ENCODE measurements around the gene RSRP1.

Gene RSRP1

DNA sequence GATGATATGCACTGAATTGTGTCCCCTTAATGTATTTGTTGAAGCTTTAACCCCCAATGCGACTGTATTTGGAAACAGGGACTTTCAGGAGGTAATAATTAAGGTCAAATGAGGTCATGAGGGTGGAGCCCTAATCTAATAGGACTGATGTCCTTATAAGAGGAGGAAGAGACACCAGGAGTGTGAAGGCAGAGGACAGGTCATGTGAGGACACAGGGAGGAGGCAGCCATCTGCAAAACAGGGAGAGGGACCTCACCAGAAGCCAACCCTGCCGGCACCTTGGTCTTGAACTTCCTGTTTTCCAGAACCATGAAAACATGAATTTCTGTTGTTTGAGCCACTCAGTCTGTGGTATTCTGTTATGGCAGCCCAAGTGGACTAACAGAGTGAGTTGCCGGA is 30.2 kb downstream of the RSRP1 start:
- no peak for DNase-seq

DNA sequence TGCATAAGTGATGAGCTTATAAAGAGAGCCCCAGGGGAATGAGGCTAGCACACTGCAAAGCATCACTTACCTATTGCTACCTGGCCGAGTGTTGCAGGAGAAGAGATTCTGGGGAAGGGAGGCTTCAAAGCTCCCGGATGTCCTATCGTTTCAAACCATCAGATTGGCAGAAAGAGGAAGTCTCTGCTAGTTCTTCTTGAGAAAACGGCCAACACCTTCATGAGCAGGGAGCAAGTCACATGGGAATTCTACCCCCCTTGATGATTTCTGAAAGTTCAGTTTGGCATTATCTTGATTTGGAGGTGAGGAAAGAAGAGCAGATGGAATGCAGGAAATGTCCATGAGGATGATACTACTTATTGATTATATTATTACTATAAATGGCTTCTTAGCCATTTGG is 31.1 kb downstream of the RSRP1 start:
- DNase-seq = peak; percentile 9

DNA sequence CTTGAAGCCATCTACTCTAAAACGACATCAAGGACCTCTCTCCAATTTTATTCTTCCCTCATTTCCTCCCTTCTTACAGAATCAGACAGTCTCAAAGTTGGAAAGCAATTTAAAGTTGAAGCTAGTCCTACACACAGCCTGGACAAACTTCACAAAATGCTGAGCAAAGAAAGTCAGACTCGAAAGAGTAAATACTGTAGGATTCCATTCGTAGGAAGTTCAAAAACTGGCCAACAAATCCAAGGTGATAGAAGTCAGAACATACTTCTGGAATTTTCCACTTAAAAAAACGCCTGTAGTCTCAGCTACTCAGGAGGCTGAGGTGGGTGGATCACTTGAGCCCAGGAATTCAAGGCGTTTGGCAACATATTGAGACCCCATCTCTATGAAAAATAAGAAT is 34.5 kb downstream of the RSRP1 start:
- DNase-seq = no peak

DNA sequence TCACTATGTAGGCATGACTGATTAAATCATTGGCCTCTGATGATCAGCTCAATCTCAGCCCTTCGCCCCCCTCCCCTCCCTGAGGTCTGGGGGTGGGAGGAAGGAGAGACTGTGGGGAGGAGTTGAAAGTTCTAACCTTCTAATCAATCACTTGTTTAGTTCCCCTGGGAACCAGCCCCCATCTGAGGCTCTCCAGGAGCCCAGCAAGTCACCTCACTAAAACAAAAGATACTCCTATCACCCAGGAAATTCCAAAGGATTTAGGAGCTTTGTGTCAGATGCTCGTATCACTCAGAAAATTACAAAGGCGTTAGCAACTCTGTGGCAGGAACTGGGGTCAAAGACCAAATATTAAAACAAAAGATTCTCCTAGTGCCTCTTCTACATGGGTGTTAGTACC is 36.5 kb downstream of the RSRP1 start:
- DNase-seq = no peak

DNA sequence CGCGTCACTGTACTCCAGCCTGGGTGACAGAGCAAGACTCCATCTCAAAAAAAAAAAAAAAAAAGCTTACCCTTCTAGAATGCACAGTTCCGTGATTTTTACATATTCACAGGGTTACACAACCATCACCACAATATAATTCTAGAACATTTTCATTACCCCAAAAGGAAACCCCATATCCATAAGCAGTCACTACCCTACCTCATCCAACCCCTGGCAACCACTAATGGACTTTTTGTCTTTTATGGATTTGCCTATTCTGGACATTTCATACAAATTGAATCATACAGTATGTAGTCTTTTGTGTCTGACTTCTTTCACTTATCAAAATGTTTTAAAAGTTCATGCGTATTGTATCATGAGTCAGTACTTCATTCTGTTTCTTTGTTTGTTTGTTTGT is 37.7 kb downstream of the RSRP1 start:
- DNase-seq = no peak

DNA sequence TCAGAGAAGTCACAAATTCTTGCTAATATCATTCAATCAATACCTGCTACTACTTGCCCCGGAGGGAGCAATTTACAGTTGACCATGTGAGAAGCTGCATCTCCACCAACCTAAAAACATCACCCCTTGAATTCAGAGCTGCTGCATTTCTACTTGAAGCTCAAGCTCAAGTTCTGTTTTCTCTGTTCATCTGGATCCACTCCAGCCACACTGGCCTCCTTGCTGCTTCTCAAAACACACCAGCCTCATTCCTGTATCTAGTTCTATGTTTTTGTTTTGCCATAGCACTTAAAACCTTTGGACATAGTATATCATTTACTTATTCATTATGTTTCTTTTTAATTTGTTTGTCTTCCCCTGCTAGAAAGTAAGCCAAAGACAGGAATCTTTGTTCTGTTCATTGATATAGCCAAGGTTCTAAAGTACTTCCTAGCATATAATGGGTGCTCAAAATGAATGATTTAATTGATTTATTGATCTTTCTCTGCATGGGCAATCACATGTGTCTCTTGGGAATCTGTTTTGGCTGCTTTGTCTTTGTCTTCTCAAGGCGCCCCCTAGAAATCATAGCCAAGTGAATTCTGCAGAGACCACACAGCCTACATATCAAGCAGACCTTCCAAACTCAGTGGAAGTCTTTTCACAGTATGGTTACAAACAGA is 38.6 kb downstream of the RSRP1 start:
- DNase-seq = no peak

DNA sequence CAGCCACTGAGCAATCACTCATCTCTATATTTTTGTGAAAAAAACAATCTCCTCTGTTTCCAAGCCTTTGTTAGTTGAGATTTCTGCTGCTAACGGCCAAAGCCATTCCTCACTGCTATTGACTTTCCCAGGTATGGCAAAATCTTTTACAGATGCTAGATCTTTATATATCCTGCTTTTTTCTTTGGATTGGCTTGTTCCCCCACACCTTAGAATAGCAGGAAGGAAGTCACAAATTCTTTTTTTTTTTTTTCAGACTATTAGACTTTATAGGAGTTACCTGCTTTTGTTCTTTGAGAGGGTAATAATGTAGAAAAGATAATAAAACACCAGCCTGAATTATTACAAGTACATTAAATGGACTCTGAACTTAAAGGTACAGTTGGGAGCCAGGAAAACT is 39.2 kb downstream of the RSRP1 start:
- no peak for DNase-seq

DNA sequence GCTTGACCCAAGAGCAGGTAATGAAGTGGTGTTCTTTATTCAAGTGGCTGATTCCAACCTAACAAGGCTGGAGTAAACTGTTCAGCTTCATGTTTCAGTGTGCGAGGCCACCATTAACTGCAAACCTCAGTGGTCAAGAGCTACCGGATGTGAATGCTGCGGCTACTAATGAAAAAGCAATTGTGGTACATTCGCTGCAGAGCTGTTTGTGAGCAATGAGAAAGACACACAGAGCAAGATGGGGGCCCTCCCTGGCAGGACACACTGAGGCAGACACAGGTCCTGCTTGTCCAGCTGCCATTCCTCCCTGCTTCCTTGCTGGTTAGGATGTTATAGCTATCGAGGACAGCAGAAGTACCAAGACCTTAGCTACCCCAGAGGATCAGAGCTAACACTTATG is 41.1 kb downstream of the RSRP1 start:
- no peak for DNase-seq

DNA sequence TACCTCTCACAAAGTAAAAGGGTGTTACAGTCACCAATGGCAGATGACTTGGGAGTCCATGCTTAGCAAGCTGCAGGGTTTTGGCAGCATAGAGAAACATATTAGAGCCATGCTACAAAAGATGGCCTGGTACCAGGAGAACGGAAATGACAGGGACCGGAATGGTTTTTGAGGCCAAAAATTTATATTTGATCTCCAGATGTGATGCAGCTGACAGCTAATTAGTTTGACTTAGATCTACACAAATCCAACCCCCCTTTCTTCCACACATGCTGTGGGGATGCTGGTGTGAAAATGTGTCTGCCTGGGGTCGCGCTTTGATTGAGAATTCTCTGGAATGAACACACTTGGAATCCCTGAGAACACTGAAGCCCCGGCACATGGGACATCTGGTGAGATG is 41.5 kb downstream of the RSRP1 start:
- no peak for DNase-seq

DNA sequence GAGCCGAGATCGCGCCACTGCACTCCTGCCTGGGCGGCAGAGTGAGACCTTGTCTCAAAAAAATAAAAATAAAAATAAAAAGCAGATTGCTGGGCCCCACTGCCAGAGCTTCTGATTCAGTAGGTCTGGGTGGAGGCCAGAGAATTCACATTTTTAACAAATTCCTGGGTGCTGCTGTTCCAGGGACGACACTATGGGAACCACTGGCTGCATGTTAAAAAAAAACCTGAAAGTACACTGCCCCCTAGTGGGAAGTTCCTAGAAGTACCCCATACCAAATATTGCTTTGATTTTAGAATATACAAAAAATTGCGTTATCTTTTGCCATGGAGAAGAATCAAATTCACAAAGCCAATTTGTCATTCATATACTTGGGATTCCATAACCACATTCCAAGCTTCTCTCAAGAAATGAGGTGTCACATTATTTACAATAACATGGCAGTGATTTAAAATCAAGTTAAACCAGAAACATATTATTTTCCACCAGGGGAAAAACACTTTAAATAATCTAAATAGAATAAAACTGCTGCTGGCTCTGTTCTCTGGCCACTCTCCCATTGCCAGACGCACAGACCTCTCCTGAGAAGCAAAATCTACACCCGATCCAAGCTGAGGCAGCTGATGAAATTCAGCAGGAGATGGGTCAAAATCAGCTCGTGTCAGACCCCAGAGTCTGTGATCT is 42.3 kb downstream of the RSRP1 start:
- DNase-seq = peak; percentile 54 to 62

DNA sequence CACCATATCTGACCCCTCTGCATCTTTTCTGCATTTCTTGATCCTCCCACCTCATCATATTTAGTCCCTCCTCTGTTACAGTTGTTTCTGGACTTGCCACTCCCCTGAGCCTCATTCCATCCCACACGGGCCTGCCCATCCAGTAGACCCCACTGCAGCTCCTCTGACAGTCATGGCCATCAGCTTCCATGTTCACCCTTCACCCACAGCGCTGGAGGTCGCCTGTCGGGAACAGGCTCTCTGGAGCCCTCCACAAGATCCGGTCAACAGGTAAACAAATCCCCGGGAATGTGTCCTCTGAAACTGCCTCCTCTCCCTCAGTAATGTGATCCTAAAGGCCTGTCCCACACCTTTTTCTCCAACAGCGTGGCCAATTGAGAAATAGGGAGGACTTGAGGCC is 46.2 kb downstream of the RSRP1 start:
- DNase-seq = no peak

DNA sequence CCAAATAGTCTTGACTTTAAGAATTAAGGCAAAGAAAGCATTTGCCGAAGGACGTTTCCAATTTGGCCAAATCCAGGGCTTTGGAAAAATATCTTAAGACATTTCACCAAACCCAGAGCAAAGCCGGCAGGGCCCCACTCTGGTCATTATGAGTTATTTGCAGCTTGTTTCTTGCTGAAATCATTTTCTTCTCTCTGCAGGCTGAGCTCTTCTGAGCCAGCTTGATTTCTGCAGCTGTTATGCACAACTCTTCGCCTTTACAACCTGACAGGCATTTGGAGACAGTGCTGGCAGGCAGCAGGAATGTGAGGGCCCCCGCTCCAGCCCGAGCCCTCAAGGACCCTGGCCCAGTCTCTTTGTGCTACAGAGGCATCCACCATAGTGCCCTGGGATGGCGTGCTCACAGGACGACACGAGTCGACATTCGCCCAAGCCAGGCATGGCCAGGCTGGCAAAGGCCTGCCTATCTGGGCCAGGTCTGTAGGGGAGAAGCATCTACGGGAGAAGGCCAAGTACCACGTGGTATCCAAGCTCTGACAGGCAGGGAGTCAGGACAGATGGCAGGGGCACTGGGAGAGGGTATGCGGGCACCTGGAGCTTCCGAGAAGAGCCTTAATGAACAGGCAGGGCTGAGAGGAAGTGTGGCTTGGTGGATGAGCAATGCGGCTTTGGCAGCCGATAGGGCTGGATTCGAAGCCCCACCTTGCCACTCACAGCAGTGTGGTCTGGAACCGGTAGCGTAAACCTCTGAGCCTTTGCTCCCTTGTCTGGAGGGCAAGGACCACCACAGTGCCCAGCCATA is 47.2 kb downstream of the RSRP1 start:
- DNase-seq = no peak

DNA sequence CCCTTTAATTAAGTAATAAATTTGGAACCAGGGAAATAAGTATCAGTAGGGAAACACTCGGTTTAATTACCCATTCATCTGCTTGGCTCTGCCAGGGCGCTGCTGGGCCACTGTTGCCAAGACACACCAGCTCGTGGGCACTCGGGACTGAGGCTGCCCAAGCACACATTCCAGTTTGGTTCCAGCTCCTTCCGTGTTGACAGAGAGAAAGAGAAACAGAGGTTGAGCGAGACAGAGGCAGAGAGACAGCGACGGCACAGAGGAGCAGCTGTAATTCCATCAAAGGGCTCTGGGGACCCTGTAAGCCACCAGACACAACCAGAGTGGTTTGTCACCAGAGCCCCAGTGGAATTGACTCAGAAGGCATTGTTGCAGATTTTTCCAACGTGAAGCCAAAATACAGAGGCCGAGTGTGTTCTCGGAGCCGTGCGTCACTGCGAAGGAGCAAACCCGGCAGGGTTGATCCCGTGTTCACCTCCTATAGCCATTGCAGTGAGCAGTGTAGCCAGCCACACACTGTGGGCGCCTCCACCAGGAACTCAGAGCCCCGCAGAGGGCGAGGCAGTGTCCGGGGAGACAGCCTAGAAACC is 48.5 kb downstream of the RSRP1 start:
- DNase-seq = no peak

DNA sequence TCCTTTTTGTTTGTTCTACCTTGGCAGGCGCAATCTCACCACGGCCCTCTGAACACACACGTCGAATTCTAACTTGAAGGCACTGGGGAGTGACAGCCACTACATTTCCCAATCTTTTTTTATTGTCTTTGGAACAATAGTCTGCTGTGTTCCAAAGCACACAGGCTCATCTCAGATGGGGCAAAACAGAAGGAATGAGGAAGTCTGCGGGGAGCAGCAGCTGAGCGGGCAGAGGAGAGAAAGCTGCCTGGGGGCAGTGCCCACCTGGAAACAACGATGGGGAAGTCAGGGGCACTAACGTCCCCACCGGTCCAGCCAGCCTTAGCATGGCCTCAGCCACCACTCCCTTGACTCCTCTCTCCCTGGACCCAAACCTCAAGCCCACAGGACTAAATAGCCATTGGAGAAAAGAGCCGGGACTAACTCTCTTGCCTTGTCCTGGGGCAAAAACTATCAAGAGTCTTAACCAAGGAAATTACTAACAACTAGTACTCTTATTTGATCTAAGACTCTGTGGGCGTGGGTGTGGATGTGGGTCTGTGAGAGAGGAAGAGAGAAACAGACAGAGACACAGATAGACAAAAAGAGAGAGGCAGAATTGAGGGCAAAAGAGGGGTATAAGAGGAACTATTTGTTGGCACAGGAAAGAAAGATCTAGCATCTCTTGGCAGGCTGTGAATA is 49.1 kb downstream of the RSRP1 start:
- DNase-seq = peak; percentile 3 to 13

DNA sequence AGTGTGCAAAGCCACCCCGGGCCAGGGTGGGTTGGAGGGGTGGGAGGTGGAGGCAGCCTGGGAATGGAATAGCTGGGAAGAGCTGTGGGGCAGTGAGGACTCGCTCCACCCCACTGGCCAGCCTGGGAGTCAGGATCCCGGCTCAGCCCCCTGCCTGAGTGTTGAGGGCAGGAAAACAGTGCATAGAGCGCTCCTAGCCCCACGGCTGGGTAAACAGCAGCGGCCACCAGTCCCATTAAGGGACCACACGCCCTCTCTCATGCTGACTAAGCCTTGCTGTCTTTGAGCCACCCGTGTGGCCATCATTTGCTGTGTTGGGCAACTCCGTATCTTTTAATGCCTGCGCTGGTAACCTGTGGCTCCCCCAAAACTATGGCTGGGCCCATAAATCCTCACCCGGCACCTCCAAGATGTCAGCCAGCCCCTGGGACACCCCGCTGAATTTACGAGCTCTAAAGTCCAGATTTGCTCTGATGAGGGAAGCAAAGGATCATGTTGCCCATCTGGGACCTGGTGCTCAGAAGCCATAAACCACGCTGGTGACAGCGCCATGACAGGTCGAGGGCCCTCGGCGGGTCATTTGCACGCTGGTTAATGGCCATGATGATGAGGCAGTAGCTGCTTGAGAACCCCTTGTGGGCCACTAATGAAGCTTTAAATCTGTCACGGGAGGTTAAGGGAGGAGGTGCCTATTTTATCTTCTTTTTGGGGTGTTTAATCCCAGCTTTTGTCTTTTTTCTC is 49.8 kb downstream of the RSRP1 start:
- DNase-seq = no peak

DNA sequence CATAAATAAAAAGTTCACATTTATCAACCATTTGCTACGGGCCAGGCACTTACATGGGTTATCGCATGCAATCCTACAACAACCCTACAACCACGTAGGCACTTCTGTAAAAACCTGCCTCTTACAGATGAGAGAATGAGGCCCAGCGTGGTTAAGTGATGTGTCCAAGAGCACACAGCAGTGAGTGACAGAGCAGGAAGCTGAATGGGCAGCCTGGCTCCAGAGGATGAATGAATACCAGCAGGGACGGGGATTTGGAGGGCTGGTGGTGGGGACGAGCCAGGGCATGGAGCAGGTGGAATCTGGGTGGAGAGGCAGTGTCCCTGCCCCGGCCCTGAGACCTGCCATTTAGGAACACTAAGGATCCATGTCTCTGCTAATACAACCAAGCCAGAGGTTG is 50.4 kb downstream of the RSRP1 start:
- no peak for DNase-seq

DNA sequence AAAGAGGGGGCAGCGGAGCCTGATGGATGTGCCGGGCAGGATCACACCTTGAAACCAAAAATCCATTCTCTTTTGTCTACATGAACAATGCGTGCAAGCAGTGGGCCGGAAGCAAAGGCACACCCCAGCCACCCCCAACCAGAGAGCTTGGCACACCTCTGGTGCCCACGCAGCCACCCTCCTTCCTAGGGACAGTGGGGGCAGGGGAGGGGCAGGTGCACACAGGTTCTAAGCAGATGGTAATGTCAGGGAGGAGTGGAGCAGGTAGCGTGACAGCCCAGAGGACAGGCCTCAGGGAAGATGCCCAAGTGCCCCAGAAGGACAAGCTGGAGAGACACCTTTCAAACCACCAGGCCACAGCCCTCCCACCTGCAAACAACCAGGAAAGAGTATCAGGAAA is 51.4 kb downstream of the RSRP1 start:
- no peak for DNase-seq

DNA sequence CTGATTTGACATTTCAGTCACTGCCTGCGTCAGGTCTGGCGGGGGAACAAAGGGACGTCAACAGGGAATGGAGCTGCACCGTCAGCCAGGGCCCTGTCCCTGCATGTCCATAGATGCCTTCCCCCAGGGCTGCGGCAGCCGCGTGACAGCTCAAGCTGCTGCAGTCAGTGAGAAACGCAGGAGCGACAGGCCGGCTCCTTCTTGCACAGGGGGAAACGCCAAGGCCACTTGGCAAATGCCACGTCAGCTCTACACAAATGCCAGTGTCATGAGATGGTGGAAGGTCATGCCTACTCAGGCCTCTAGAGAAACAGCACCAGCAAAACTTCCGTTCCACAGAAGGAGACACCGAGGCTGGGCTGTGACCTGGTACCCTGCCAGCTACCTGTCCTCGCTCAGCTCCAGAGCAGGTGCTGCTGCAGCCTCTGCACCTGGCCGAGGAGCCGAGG is 52.7 kb downstream of the RSRP1 start:
- no peak for DNase-seq

DNA sequence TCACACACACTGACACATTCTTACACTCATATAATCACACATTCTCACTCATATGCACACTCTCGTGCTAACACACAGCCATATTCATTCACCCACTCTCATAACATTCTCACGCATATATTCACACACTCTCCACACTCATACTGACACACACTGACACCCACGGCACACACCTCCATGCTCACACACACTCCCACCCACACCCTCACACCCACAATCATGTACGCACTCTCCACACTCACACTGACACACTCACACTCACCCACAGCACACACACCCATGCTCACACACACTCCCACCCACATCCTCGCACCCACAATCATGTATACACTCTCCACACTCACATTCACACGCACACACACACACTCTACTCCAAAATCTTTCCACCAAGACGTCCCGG is 53.2 kb downstream of the RSRP1 start:
- no peak for DNase-seq

DNA sequence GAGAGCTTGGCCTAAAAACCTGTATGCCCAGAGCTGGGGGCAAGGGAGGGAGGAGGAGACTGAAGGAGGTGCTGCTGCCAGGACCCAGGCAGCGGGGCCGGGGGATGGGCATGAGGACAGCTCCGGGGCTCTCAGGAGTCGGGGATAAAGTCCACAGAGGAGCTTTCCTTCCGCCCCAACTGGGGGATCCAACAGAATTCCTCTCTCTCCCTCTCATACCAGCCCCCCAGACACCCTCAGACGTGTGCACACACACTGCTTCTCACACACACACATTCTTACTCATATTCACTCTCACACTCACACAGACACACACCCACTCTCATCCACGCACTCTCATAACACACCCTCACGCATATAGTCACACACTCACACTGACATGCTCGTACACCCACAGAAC is 54.0 kb downstream of the RSRP1 start:
- DNase-seq = no peak

Data from AML-193 (cell line).